ENCODE measurements around the gene MACROH2A2.
"Not testable (repeated sequence)": the region's sequence is repeated elsewhere in the genome, so short reads cannot be mapped to it uniquely, and the experiment has no call there.

Gene MACROH2A2

DNA sequence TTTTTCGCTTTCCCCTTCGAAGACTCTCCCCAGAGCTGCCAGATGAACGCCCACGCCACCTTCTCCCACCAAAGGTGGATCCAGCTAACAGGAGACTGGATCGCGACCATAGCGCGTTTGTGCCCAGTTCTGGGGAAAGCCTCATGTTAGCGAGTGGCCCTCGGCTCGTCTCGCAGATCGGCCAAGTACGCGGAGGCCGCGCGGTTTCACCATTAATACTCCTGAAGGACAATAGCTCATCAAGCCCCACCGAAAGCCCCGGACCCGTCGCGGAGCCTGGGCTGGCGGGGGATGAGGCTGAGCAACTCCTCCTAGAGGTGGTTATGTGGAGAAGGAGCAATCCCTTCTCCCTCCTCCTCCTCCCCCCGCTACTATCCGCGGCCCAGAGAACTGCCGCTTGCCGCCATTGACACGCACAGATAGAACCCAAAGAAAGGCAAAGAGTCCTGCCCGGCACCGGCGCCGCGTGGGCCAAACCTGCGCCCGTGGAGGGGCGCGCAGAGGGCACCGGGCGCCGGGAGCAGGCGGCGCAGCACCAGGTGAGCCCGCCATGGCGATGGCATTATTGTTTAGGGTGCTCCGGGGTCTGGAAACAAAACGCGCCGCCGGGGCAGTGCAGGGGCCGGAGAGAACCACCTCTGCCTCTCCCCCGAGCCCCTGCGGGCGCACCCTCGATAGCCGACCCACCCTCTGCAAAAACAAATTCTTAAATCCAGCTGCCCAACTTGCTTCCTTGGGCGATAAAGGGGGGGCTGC is at the start of gene MACROH2A2:
Gene MACROH2A2, plus strand, starts transcription at position 385 of the 756 bp plus-strand sequence. CDS start 22,813 bp downstream, outside the sequence.
- peak within 1 kb of the TSS; percentile 81 for H3K4me3 ChIP-seq (ENCODE audit: low read depth, low read length)
- DNase-seq (ENCODE audit: low read depth), result peak; percentile 17

DNA sequence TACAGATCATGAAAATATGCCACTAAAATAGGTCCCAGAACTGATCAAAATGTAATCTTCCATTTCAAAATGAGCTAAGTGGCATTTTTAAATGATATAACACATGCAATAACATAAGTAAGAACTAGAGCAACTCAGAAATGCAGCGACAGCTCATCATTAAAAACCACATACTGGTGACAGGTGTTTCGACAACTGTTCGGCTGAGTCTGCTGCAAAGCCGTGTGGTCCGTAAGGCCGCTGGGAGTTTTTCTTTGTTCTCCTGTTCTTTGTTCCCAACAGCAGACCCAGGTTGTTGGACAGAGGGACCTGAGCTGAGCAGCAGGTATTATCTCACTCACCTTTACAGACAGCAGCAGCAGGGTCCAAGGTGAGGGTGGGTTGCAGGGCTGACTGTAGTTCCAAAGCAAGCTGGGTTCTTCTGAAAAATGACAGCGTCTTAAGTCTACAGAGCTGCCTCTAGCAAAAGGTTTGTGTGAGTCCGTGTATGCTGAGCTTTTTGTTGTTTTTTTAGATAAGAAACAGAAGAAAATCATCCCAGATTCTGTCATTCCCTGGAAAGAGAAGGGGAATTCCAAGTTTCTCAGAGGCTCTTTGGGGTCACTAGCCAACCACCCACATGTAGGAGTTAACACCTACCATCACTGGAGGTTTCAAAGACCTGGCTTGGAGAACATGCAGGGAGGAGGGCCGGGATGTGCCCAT is 45.4 kb upstream of the MACROH2A2 start:
- H3K4me3 ChIP-seq (ENCODE audit: low read depth, low read length), result no peak overlapping the region
- peak; percentile 14 for DNase-seq (ENCODE audit: low read depth)

- no peak for DNase-seq (ENCODE audit: low read depth)
- no peak overlapping the region for H3K4me3 ChIP-seq (ENCODE audit: low read depth, low read length)
Measured at GRCh38 chr10:70031215-70031614, 21.4 kb upstream of the MACROH2A2 start.

GRCh38 chr10:70032667-70033289 is 19.9 kb upstream of the MACROH2A2 start:
- H3K4me3 ChIP-seq (ENCODE audit: low read depth, low read length), result no peak overlapping the region
- no peak for DNase-seq (ENCODE audit: low read depth)

DNA sequence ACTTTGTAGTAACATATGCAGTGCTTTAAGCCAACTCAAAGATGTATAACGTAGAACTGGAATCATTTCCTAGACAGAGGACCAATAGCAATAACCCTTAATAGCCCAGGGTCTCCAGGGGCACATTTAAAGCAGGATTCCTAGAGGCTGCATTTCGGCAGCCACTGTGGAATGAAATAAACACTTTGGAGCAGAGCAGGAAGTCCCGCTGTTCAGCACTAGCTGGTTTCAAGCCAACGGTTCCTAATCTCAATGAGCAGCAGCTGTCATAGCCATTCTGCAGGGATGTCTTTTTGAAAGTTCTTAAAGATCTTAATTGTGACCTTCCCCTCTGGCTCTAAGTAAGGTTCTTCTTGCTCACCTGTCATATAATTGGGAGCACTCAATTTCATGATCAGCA is 18.4 kb upstream of the MACROH2A2 start:
- H3K4me3 ChIP-seq (ENCODE audit: low read depth, low read length), result no peak overlapping the region
- DNase-seq (ENCODE audit: low read depth), result no peak

DNA sequence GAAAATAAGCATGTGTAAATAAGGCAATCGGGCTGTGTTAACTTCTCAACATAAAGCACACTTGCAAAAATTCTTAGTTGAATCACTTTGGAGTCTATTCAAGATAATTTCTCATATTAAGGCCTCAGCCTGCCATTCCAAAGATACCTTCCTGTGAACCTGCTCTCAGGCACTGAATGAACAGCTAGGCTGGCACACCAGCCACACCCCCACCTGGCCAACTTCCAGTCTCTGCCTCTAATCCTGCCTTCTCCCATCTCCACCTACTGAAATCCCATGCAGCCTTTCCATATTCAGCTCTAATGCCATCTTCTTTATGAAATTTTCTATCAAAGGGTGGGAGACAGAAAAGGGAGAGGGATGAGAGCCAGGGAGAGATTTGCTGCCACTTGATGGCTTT is 17.1 kb upstream of the MACROH2A2 start:
- no peak for DNase-seq (ENCODE audit: low read depth)
- H3K4me3 ChIP-seq (ENCODE audit: low read depth, low read length), result no peak overlapping the region

DNA sequence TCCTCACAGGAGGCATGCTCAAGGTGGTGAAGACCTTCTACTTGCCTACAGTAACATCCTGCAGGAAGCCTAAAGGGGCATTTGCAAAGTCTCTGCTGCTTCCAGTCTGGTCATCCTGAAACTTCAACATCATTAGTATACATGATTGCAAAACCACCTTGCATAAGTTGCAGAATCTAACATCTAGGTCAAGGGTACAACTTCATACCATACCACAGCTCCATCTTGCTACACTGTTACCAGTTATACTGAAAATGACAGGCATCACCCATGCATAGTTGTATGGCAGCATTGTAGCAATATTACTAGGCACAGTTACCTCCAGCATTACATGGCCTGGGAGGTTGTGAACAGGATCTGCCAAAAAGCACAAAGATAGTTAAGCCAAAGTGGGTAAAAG is 13.7 kb upstream of the MACROH2A2 start:
- H3K4me3 ChIP-seq (ENCODE audit: low read depth, low read length), result no peak overlapping the region
- no peak for DNase-seq (ENCODE audit: low read depth)

GRCh38 chr10:70041016-70041415 is 11.6 kb upstream of the MACROH2A2 start:
- no peak overlapping the region for H3K4me3 ChIP-seq (ENCODE audit: low read depth, low read length)
- DNase-seq (ENCODE audit: low read depth), result no peak

- not testable (repeated sequence) for H3K4me3 ChIP-seq (ENCODE audit: low read depth, low read length); DNase-seq (ENCODE audit: low read depth)
Measured at GRCh38 chr10:70041739-70042138, 10.9 kb upstream of the MACROH2A2 start.

DNA sequence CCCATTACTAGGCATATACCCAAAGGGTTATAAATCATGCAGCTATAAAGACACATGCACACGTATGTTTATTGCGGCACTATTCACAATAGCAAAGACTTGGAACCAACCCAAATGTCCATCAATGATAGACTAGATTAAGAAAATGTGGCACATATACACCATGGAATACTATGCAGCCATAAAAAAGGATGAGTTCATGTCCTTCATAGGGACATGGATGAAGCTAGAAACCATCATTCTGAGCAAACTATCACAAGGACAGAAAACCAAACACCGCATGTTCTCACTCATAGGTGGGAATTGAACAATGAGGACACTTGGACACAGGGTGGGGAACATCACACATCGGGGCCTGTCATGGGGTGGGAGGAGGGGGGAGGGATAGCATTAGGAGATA is 5.6 kb upstream of the MACROH2A2 start:
- DNase-seq (ENCODE audit: low read depth); H3K4me3 ChIP-seq (ENCODE audit: low read depth, low read length): not testable (repeated sequence)

GRCh38 chr10:70048030-70048723 is 4.5 kb upstream of the MACROH2A2 start:
- no peak overlapping the region for H3K4me3 ChIP-seq (ENCODE audit: low read depth, low read length)
- DNase-seq (ENCODE audit: low read depth), result no peak

GRCh38 chr10:70051848-70052247 is 798 bp upstream of the MACROH2A2 start:
- DNase-seq (ENCODE audit: low read depth), result no peak
- peak overlapping the region; percentile 81 for H3K4me3 ChIP-seq (ENCODE audit: low read depth, low read length)

DNA sequence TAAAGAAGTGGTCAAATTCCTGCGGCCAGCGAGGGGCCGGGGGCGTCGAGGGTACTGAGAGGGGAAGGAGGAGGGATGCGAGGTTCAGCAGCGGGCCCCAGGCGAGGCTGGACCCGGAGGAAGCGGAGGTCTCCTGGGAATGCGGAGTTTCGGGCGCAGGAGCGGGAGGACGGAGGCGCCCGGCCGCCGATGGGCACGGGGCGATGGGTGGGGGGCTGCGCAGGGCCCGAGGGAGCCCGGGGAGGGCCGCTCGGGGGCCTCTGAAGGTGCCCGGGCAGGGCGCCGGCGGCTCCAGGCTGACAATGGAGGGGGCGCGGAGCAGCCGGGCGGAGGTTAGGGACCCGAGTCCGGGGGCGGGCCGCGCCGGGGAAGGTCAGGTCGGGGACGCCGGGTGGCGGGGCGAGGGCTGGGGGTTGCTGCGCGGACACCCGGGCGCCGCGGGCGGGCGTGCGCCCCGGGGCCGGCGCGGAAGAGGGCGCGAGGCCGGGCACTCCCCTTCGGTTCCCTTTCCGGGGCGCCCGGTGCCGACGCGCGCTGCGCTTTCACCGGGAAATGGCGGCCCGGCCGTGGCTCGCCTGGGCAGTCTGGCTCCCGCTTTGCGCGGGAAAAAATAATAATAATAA is 683 bp downstream of the MACROH2A2 start:
- DNase-seq (ENCODE audit: low read depth), result no peak

GRCh38 chr10:70053841-70054288 is 1.2 kb downstream of the MACROH2A2 start:
- no peak for DNase-seq (ENCODE audit: low read depth)
- H3K4me3 ChIP-seq (ENCODE audit: low read depth, low read length), result peak overlapping the region; percentile 81

More for the DNA sequence above, 683 bp downstream of the MACROH2A2 start:
- peak overlapping the region; percentile 81 for H3K4me3 ChIP-seq (ENCODE audit: low read depth, low read length)

DNA sequence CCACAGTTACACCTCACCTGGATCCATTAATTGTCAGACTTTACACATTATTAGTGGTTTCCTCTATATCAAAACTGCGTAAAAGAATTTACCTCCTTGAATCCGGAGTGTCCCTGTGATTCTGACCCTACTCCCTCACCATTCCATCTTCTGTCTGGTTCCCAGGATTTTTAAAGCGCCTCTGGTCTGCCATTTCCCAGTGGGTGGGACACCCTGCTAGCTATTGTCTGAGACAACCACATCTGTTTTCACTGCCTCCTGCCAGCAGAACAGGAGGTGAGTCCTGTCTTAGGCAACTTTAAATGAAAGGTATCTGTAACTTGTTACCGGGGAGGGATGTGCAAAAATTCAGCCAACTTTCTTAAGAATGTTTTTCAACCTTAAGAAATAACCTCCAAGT is 2.3 kb downstream of the MACROH2A2 start:
- no peak overlapping the region for H3K4me3 ChIP-seq (ENCODE audit: low read depth, low read length)
- no peak for DNase-seq (ENCODE audit: low read depth)

- no peak overlapping the region for H3K4me3 ChIP-seq (ENCODE audit: low read depth, low read length)
- DNase-seq (ENCODE audit: low read depth), result peak; percentile 4
Measured at GRCh38 chr10:70055550-70055949, 2.9 kb downstream of the MACROH2A2 start.

GRCh38 chr10:70057306-70057705 is 4.7 kb downstream of the MACROH2A2 start:
- DNase-seq (ENCODE audit: low read depth), result no peak
- no peak overlapping the region for H3K4me3 ChIP-seq (ENCODE audit: low read depth, low read length)

- DNase-seq (ENCODE audit: low read depth), result no peak
- H3K4me3 ChIP-seq (ENCODE audit: low read depth, low read length), result no peak overlapping the region
Measured at GRCh38 chr10:70060389-70060788, 7.7 kb downstream of the MACROH2A2 start.

DNA sequence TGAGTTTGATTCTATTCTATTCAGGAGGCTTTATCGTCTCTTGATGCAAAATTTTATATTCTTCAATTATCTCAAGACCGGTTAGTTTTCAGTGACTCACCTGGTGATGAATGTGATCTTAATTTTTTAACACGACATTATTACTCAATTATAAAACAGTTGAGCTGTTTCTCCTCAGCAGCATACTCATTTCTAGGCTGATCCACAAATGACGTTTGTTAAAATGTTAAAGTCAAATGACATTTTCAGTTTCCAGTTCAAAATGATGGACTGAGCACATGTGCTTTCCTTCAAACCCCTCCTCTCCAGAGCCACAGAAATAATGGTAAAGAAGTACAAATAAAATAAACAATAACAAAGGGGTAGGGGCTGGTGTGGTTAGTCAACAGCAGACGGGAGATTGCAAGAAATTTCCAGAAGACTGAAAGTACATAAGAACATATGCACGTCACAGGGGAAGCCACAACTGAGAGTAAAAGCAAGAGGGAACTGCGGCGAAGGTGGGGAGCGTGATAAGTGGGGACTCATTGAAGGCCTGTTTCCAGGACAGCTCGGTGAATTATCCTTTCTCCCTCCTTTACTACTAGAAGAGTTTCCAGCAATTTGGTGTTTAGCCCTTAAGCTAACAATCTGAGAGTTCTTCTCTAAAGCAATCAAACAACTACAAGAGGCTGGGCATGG is 10.9 kb downstream of the MACROH2A2 start:
- no peak for DNase-seq (ENCODE audit: low read depth)
- H3K4me3 ChIP-seq (ENCODE audit: low read depth, low read length), result no peak overlapping the region
